MM.1S (cell line): ENCODE results near the gene TNFAIP1.

Experiments used
- DNase-seq: peaks from one replicate; pipeline ENCODE4 v3.0.0-alpha.2; 2015
- H2AFZ ChIP-seq: fragments of 300-600 bp; sonication (generic); 2 replicates; pipeline ENCODE4 v1.6.0; 2016; ENCODE audit warnings: antibody characterized with exemption, low read length
- H3F3A ChIP-seq: fragments of 300-600 bp; sonication (generic); 2 replicates; pipeline ENCODE4 v1.6.1; 2016; ENCODE audit warnings: mild to moderate bottlenecking, antibody characterized with exemption, low read length, moderate library complexity, mixed read lengths; ENCODE audit not compliant: insufficient read depth
- H3K27ac ChIP-seq: fragments of 300-600 bp; sonication (generic); 2 replicates; pipeline ENCODE4 v1.5.1; 2016; ENCODE audit warnings: mild to moderate bottlenecking, low read length
- H3K27me3 ChIP-seq: fragments of 300-600 bp; sonication (generic); replicated peaks from 2 replicates; pipeline ENCODE4 v1.6.0; 2016; ENCODE audit warnings: low read length; ENCODE audit not compliant: insufficient read depth
- H3K36me3 ChIP-seq: fragments of 300-600 bp; sonication (generic); replicated peaks from 2 replicates; pipeline ENCODE4 v1.6.1; 2016; ENCODE audit warnings: mild to moderate bottlenecking, low read length, mixed read lengths; ENCODE audit not compliant: insufficient read depth
- H3K4me1 ChIP-seq: fragments of 300-600 bp; sonication (generic); 2 replicates; pipeline ENCODE4 v1.6.1; 2016; ENCODE audit warnings: low read length, mixed read lengths
- H3K4me2 ChIP-seq: fragments of 300-600 bp; sonication (generic); 2 replicates; pipeline ENCODE4 v1.6.0; 2016; ENCODE audit warnings: low read depth, low read length
- H3K4me3 ChIP-seq: fragments of 300-600 bp; sonication (generic); 2 replicates; pipeline ENCODE4 v1.5.1; 2016; ENCODE audit warnings: low read length, mixed read lengths
- H3K79me2 ChIP-seq: fragments of 300-600 bp; sonication (generic); 2 replicates; pipeline ENCODE4 v1.6.1; 2016; ENCODE audit warnings: mixed run types, low read length, mixed read lengths
- H3K9ac ChIP-seq: fragments of 300-600 bp; sonication (generic); 2 replicates; pipeline ENCODE4 v1.6.1; 2016; ENCODE audit warnings: low read length, mixed read lengths
- H3K9me2 ChIP-seq: fragments of 300-600 bp; sonication (generic); replicated peaks from 2 replicates; pipeline ENCODE4 v1.6.1; 2016; ENCODE audit warnings: mild to moderate bottlenecking, low read length, mixed read lengths; ENCODE audit not compliant: insufficient read depth
- H3K9me3 ChIP-seq: fragments of 300-600 bp; sonication (generic); replicated peaks from 2 replicates; pipeline ENCODE4 v1.6.1; 2016; ENCODE audit warnings: mild to moderate bottlenecking, low read length, mixed read lengths; ENCODE audit not compliant: insufficient read depth
- H4K20me1 ChIP-seq: fragments of 300-600 bp; sonication (generic); 2 replicates; pipeline ENCODE4 v1.6.1; 2016; ENCODE audit warnings: mild to moderate bottlenecking, low read length, moderate library complexity, mixed read lengths; ENCODE audit not compliant: insufficient read depth
- CTCF ChIP-seq: fragments of 300-600 bp; sonication (generic); IDR thresholded peaks from 2 replicates; pipeline ENCODE4 v1.5.1; 2016; ENCODE audit warnings: antibody characterized with exemption, low read length, mixed read lengths
- EZH2 ChIP-seq: fragments of 300-600 bp; sonication (generic); optimal IDR thresholded peaks from 2 replicates; pipeline ENCODE3; 2017; ENCODE audit warnings: low read depth, mild to moderate bottlenecking, antibody characterized with exemption, low read length, mixed read lengths
- EZH2phosphoT487 ChIP-seq: fragments of 300-600 bp; sonication (generic); IDR thresholded peaks from 2 replicates; pipeline ENCODE4 v1.6.1; 2018; ENCODE audit warnings: antibody characterized with exemption, low read length

The TNFAIP1 gene

GRCh38 chr17:28342313-28342712 lies 6.8 kb downstream of the TNFAIP1 start:
- no peak overlapping the region for H3K4me2 ChIP-seq
- H3K79me2 ChIP-seq, result peaks cover 13% of the 10 kb centered on the region
- peaks cover 7% of the 10 kb centered on the region; the same call in 1 of the 2 replicates for H3K36me3 ChIP-seq
- TF ChIP-seq EZH2, result no peak
- no peak for TF ChIP-seq CTCF
- TF ChIP-seq EZH2phosphoT487, result no peak
- no peaks in the 10 kb centered on the region for H3K27me3 ChIP-seq
- DNase-seq, result no peak
- H3K9me3 ChIP-seq, result no peaks in the 10 kb centered on the region
- H3K27ac ChIP-seq, result no peak overlapping the region; the same call in 1 of the 2 replicates
- peaks cover 26% of the 10 kb centered on the region for H3K4me1 ChIP-seq
- no peak overlapping the region for H3K4me3 ChIP-seq
- H3K9ac ChIP-seq, result no peak overlapping the region
- peaks cover 22% of the 10 kb centered on the region for H3F3A ChIP-seq
- H4K20me1 ChIP-seq, result no peaks in the 10 kb centered on the region
- H3K9me2 ChIP-seq, result no peaks in the 10 kb centered on the region
- H2AFZ ChIP-seq, result no peak overlapping the region

- peaks cover 26% of the 10 kb centered on the region for H3K4me1 ChIP-seq
- H2AFZ ChIP-seq, result no peak overlapping the region
- peaks cover 14% of the 10 kb centered on the region for H3K36me3 ChIP-seq
- no peak overlapping the region for H3K4me3 ChIP-seq
- no peak overlapping the region for H3K9ac ChIP-seq
- no peak for TF ChIP-seq CTCF
- no peak for TF ChIP-seq EZH2
- no peak for TF ChIP-seq EZH2phosphoT487
- H3K4me2 ChIP-seq, result peak overlapping the region; percentile 48
- H3K9me3 ChIP-seq, result no peaks in the 10 kb centered on the region
- H3K27ac ChIP-seq, result peak overlapping the region; percentile 75; the same call in 1 of the 2 replicates
- H3K79me2 ChIP-seq, result peaks cover 6% of the 10 kb centered on the region; the same call in 1 of the 2 replicates
- peak; percentile 90 for DNase-seq
- no peaks in the 10 kb centered on the region for H3K27me3 ChIP-seq
- no peaks in the 10 kb centered on the region for H3K9me2 ChIP-seq
- no peaks in the 10 kb centered on the region for H4K20me1 ChIP-seq
- H3F3A ChIP-seq, result peaks cover 22% of the 10 kb centered on the region
Measured at GRCh38 chr17:28343491-28343932, 8.0 kb downstream of the TNFAIP1 start.

GRCh38 chr17:28344011-28344410 lies 8.4 kb downstream of the TNFAIP1 start:
- Histone ChIP-seq H4K20me1 (no peaks in the 10 kb centered on the region), H3F3A (peaks cover 22% of the 10 kb centered on the region), H3K9me3 (no peaks in the 10 kb centered on the region), H2AFZ (no peak overlapping the region), H3K36me3 (peaks cover 14% of the 10 kb centered on the region), H3K9me2 (no peaks in the 10 kb centered on the region), H3K27ac (peak overlapping the region; percentile 75; the same call in 1 of the 2 replicates), H3K9ac (no peak overlapping the region), H3K79me2 (peaks cover 4% of the 10 kb centered on the region; the same call in 1 of the 2 replicates), H3K27me3 (no peaks in the 10 kb centered on the region), H3K4me1 (peaks cover 26% of the 10 kb centered on the region), H3K4me3 (no peak overlapping the region), H3K4me2 (peak overlapping the region; percentile 48)
- DNase-seq, result no peak
- TF ChIP-seq EZH2 (no peak), CTCF (no peak), EZH2phosphoT487 (no peak)
